Measurements from ENCODE around the gene BCL11B.

BCL11B gene

GRCh38 chr14:99255621-99256482, 16.1 kb downstream of the BCL11B start:
- ATAC-seq: no peak
- TF ChIP-seq ZC3H10 (CRISPR knock-in tag; IDR thresholded peaks at IDR 0.05): no peak
- TF ChIP-seq TOX (CRISPR knock-in tag; IDR thresholded peaks at IDR 0.05; ENCODE audit: borderline replicate concordance): no peak
- no peak for TF ChIP-seq PPARA (CRISPR knock-in tag; IDR thresholded peaks at IDR 0.05; ENCODE audit: borderline replicate concordance)
- no peak for TF ChIP-seq POU6F1 (CRISPR knock-in tag; IDR thresholded peaks at IDR 0.05; ENCODE audit: borderline replicate concordance, low read depth)
- no peak for TF ChIP-seq ESRRG (CRISPR knock-in tag; IDR thresholded peaks at IDR 0.05)
- TF ChIP-seq ISL1 (CRISPR knock-in tag; IDR thresholded peaks at IDR 0.05): no peak
- TF ChIP-seq BACH2 (CRISPR knock-in tag; IDR thresholded peaks at IDR 0.05; ENCODE audit: borderline replicate concordance): no peak
- no peak for TF ChIP-seq ARNTL (CRISPR knock-in tag; IDR thresholded peaks at IDR 0.05; ENCODE audit: borderline replicate concordance, low read depth)
- no peak for TF ChIP-seq ZNF70 (CRISPR knock-in tag; IDR thresholded peaks at IDR 0.05)
- TF ChIP-seq CREB5 (CRISPR knock-in tag; IDR thresholded peaks at IDR 0.05; ENCODE audit: low read depth): no peak
- TF ChIP-seq, protein P1, sequence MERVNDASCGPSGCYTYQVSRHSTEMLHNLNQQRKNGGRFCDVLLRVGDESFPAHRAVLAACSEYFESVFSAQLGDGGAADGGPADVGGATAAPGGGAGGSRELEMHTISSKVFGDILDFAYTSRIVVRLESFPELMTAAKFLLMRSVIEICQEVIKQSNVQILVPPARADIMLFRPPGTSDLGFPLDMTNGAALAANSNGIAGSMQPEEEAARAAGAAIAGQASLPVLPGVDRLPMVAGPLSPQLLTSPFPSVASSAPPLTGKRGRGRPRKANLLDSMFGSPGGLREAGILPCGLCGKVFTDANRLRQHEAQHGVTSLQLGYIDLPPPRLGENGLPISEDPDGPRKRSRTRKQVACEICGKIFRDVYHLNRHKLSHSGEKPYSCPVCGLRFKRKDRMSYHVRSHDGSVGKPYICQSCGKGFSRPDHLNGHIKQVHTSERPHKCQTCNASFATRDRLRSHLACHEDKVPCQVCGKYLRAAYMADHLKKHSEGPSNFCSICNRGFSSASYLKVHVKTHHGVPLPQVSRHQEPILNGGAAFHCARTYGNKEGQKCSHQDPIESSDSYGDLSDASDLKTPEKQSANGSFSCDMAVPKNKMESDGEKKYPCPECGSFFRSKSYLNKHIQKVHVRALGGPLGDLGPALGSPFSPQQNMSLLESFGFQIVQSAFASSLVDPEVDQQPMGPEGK (CRISPR knock-in tag; IDR thresholded peaks at IDR 0.05; ENCODE audit: borderline replicate concordance): no peak
- no peak for TF ChIP-seq CSDC2 (CRISPR knock-in tag; IDR thresholded peaks at IDR 0.05)
- TF ChIP-seq GLIS3 (CRISPR knock-in tag; IDR thresholded peaks at IDR 0.05): no peak
- TF ChIP-seq ZNF8 (CRISPR knock-in tag; IDR thresholded peaks at IDR 0.05): no peak

GRCh38 chr14:99254328-99255009, 17.5 kb downstream of the BCL11B start:
- TF ChIP-seq CREB5 (CRISPR knock-in tag; IDR thresholded peaks at IDR 0.05; ENCODE audit: low read depth): no peak
- no peak for TF ChIP-seq ZNF565 (CRISPR knock-in tag; conservative IDR thresholded peaks at IDR 0.05; ENCODE audit: low read depth)
- TF ChIP-seq POU6F1 (CRISPR knock-in tag; IDR thresholded peaks at IDR 0.05; ENCODE audit: borderline replicate concordance, low read depth): no peak
- no peak for TF ChIP-seq PPARA (CRISPR knock-in tag; IDR thresholded peaks at IDR 0.05; ENCODE audit: borderline replicate concordance)
- no peak for TF ChIP-seq ISL1 (CRISPR knock-in tag; IDR thresholded peaks at IDR 0.05)
- TF ChIP-seq ARNTL (CRISPR knock-in tag; IDR thresholded peaks at IDR 0.05; ENCODE audit: borderline replicate concordance, low read depth): no peak
- no peak for TF ChIP-seq TCF4 (CRISPR knock-in tag; IDR thresholded peaks at IDR 0.05; ENCODE audit: borderline replicate concordance)
- TF ChIP-seq, protein P2, sequence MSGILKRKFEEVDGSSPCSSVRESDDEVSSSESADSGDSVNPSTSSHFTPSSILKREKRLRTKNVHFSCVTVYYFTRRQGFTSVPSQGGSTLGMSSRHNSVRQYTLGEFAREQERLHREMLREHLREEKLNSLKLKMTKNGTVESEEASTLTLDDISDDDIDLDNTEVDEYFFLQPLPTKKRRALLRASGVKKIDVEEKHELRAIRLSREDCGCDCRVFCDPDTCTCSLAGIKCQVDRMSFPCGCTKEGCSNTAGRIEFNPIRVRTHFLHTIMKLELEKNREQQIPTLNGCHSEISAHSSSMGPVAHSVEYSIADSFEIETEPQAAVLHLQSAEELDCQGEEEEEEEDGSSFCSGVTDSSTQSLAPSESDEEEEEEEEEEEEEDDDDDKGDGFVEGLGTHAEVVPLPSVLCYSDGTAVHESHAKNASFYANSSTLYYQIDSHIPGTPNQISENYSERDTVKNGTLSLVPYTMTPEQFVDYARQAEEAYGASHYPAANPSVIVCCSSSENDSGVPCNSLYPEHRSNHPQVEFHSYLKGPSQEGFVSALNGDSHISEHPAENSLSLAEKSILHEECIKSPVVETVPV (CRISPR knock-in tag; IDR thresholded peaks at IDR 0.05): no peak
- no peak for TF ChIP-seq GLIS3 (CRISPR knock-in tag; IDR thresholded peaks at IDR 0.05)
- TF ChIP-seq SNAI2 (CRISPR knock-in tag; IDR thresholded peaks at IDR 0.05): no peak
- TF ChIP-seq OSR1 (CRISPR knock-in tag; IDR thresholded peaks at IDR 0.05): no peak
- TF ChIP-seq ESRRG (CRISPR knock-in tag; IDR thresholded peaks at IDR 0.05): no peak
- TF ChIP-seq ZNF70 (CRISPR knock-in tag; IDR thresholded peaks at IDR 0.05): no peak
- TF ChIP-seq BACH2 (CRISPR knock-in tag; IDR thresholded peaks at IDR 0.05; ENCODE audit: borderline replicate concordance): no peak
- no peak for TF ChIP-seq ZC3H10 (CRISPR knock-in tag; IDR thresholded peaks at IDR 0.05)
- TF ChIP-seq ZFP30 (CRISPR knock-in tag; IDR thresholded peaks at IDR 0.05): no peak
- no peak for TF ChIP-seq RARB (CRISPR knock-in tag; IDR thresholded peaks at IDR 0.05)
- TF ChIP-seq, protein P3, sequence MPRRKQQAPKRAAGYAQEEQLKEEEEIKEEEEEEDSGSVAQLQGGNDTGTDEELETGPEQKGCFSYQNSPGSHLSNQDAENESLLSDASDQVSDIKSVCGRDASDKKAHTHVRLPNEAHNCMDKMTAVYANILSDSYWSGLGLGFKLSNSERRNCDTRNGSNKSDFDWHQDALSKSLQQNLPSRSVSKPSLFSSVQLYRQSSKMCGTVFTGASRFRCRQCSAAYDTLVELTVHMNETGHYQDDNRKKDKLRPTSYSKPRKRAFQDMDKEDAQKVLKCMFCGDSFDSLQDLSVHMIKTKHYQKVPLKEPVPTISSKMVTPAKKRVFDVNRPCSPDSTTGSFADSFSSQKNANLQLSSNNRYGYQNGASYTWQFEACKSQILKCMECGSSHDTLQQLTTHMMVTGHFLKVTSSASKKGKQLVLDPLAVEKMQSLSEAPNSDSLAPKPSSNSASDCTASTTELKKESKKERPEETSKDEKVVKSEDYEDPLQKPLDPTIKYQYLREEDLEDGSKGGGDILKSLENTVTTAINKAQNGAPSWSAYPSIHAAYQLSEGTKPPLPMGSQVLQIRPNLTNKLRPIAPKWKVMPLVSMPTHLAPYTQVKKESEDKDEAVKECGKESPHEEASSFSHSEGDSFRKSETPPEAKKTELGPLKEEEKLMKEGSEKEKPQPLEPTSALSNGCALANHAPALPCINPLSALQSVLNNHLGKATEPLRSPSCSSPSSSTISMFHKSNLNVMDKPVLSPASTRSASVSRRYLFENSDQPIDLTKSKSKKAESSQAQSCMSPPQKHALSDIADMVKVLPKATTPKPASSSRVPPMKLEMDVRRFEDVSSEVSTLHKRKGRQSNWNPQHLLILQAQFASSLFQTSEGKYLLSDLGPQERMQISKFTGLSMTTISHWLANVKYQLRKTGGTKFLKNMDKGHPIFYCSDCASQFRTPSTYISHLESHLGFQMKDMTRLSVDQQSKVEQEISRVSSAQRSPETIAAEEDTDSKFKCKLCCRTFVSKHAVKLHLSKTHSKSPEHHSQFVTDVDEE (CRISPR knock-in tag; IDR thresholded peaks at IDR 0.05): no peak
- no peak for ATAC-seq
